Measurements from ENCODE around the gene PRTFDC1. TPM values are rescaled to one million over a fixed set of nuclear protein-coding genes. Genes with fewer than 3 reads are reported as not detected.

PRTFDC1 gene
- polyA plus RNA-seq, 1 donor (not counting 4 experiments of a cell fraction or from before 2014, with no cell fraction given), result 2.2 TPM

DNA sequence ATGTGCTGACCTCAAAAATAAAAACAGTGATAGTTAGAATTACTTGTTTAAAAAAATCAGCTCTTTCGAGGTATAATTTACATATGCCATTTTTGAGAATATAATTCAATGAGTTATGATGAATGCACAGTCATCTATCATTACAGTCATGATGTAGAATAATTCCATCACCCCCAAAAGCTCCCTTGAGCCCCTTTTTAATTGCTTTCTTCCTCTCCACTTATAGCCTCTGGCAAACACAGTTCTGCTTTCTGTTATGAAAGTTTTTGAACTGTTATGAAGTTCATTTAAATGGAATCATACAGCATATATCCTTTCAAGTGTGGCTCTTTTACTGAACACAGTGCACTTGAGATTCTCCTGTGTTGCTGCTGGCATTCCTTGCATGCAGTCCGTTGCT lies 41.4 kb downstream of the PRTFDC1 start:
- H3K4me3 ChIP-seq (ENCODE audit: control insufficient read depth in 2 of 3, extremely low read depth in 1 of 3, insufficient read depth in 2 of 3, low read depth in 1 of 3, low read length in 3 of 3), result no peak overlapping the region
- H3K36me3 ChIP-seq (ENCODE audit: control insufficient read depth in 2 of 2, extremely low read depth in 1 of 2, insufficient read depth in 2 of 2, low read length in 2 of 2), result no peaks in the 10 kb centered on the region
- dilution Hi-C loops (cut with MboI; ENCODE audit: extremely low pct_ligation_motif_present, low sequenced_read_pairs), result no loop called here
- no peaks in the 10 kb centered on the region for H3K79me2 ChIP-seq (ENCODE audit: control insufficient read depth, insufficient read depth, low read length)
- H3K9me1 ChIP-seq (ENCODE audit: control insufficient read depth, extremely low read depth, insufficient read depth, low read length), result no peaks in the 10 kb centered on the region
- H3K4me2 ChIP-seq (ENCODE audit: control insufficient read depth, extremely low read depth, insufficient read depth, low read depth, low read length), result no peak overlapping the region
- no peak overlapping the region for H3K27ac ChIP-seq (ENCODE audit: control insufficient read depth, insufficient read depth, low read length)
- H3K9ac ChIP-seq (ENCODE audit: control insufficient read depth, extremely low read depth, insufficient read depth, low read length), result no peak overlapping the region
- no peak for TF ChIP-seq EZH2 (IDR thresholded peaks at IDR 0.05; ENCODE audit: low read length)
- TF ChIP-seq, protein P1, sequence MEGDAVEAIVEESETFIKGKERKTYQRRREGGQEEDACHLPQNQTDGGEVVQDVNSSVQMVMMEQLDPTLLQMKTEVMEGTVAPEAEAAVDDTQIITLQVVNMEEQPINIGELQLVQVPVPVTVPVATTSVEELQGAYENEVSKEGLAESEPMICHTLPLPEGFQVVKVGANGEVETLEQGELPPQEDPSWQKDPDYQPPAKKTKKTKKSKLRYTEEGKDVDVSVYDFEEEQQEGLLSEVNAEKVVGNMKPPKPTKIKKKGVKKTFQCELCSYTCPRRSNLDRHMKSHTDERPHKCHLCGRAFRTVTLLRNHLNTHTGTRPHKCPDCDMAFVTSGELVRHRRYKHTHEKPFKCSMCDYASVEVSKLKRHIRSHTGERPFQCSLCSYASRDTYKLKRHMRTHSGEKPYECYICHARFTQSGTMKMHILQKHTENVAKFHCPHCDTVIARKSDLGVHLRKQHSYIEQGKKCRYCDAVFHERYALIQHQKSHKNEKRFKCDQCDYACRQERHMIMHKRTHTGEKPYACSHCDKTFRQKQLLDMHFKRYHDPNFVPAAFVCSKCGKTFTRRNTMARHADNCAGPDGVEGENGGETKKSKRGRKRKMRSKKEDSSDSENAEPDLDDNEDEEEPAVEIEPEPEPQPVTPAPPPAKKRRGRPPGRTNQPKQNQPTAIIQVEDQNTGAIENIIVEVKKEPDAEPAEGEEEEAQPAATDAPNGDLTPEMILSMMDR (optimal IDR thresholded peaks at IDR 0.05 in 1 of 3, IDR thresholded peaks at IDR 0.05 in 1 of 3, conservative IDR thresholded peaks at IDR 0.05 in 1 of 3; ENCODE audit: extremely low read depth in 1 of 3, insufficient read depth in 2 of 3, low read length in 3 of 3), result no peak
- H4K20me1 ChIP-seq (ENCODE audit: control insufficient read depth, extremely low read depth, insufficient read depth, low read length), result no peaks in the 10 kb centered on the region
- DNase-seq (ENCODE audit: low read depth, low spot score), result no peak
- FAIRE-seq, result no peak
- no peak overlapping the region for H2AFZ ChIP-seq (ENCODE audit: control insufficient read depth, low read length)
- peaks cover 26% of the 10 kb centered on the region for H3K4me1 ChIP-seq (ENCODE audit: control insufficient read depth, extremely low read depth, insufficient read depth, low read length)
- no peaks in the 10 kb centered on the region for H3K27me3 ChIP-seq (ENCODE audit: control insufficient read depth, extremely low read depth, insufficient read depth, low read length)
- H3K9me3 ChIP-seq (ENCODE audit: control insufficient read depth, low read depth, low read length), result no peaks in the 10 kb centered on the region

DNA sequence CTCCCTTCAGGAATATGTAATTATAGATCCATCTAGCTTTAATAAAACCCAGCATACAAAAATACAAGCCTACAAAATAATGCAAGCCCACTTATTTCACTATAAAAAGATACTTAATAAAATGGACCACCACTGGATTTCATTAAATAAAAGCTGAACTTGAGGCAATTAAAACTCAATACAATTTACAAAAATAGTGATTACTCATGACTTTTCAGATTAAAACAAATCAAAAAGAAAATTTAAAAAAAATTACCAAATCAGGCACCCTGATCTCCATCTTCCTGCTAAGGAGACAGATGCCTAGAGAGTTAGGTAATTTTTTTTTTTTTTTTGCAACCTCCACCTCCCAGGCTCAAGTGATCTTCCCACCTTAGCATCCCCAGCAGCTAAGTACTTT lies 41.8 kb downstream of the PRTFDC1 start:
- no peak for DNase-seq (ENCODE audit: low read depth, low spot score)

More for the DNA sequence above, 41.8 kb downstream of the PRTFDC1 start:
- Histone ChIP-seq H3K4me2 (ENCODE audit: control insufficient read depth, extremely low read depth, insufficient read depth, low read depth, low read length) (no peak overlapping the region), H3K4me1 (ENCODE audit: control insufficient read depth, extremely low read depth, insufficient read depth, low read length) (peaks cover 26% of the 10 kb centered on the region), H2AFZ (ENCODE audit: control insufficient read depth, low read length) (no peak overlapping the region), H3K36me3 (ENCODE audit: control insufficient read depth in 2 of 2, extremely low read depth in 1 of 2, insufficient read depth in 2 of 2, low read length in 2 of 2) (no peaks in the 10 kb centered on the region), H3K4me3 (ENCODE audit: control insufficient read depth in 2 of 3, extremely low read depth in 1 of 3, insufficient read depth in 2 of 3, low read depth in 1 of 3, low read length in 3 of 3) (no peak overlapping the region), H3K9me3 (ENCODE audit: control insufficient read depth, low read depth, low read length) (no peaks in the 10 kb centered on the region), H3K27me3 (ENCODE audit: control insufficient read depth, extremely low read depth, insufficient read depth, low read length) (no peaks in the 10 kb centered on the region), H3K79me2 (ENCODE audit: control insufficient read depth, insufficient read depth, low read length) (no peaks in the 10 kb centered on the region), H3K9me1 (ENCODE audit: control insufficient read depth, extremely low read depth, insufficient read depth, low read length) (no peaks in the 10 kb centered on the region), H3K9ac (ENCODE audit: control insufficient read depth, extremely low read depth, insufficient read depth, low read length) (no peak overlapping the region), H4K20me1 (ENCODE audit: control insufficient read depth, extremely low read depth, insufficient read depth, low read length) (no peaks in the 10 kb centered on the region), H3K27ac (ENCODE audit: control insufficient read depth, insufficient read depth, low read length) (no peak overlapping the region)
- FAIRE-seq, result no peak
- TF ChIP-seq, protein P1 (optimal IDR thresholded peaks at IDR 0.05 in 1 of 3, IDR thresholded peaks at IDR 0.05 in 1 of 3, conservative IDR thresholded peaks at IDR 0.05 in 1 of 3; ENCODE audit: extremely low read depth in 1 of 3, insufficient read depth in 2 of 3, low read length in 3 of 3), result no peak
- TF ChIP-seq EZH2 (IDR thresholded peaks at IDR 0.05; ENCODE audit: low read length), result no peak
- dilution Hi-C loops (cut with MboI; ENCODE audit: extremely low pct_ligation_motif_present, low sequenced_read_pairs), result no loop called here
